ENCODE measurements around the gene LEAP2. TPM values are rescaled to one million over a fixed set of nuclear protein-coding genes. Genes with fewer than 3 reads are reported as not detected.

The LEAP2 gene
- total RNA-seq, 1 donor from 2014 or later: 1.7 TPM

- Histone ChIP-seq H3K4me3 (no peak overlapping the region), H3K9me3 (no peaks in the 10 kb centered on the region), H3K27ac (no peak overlapping the region), H3K4me1 (peaks cover 50% of the 10 kb centered on the region), H3K27me3 (ENCODE audit: low read depth) (no peaks in the 10 kb centered on the region), H3K36me3 (peaks cover 24% of the 10 kb centered on the region)
- no peak for TF ChIP-seq CTCF (IDR thresholded peaks at IDR 0.05)
- DNase-seq (no peak), ATAC-seq (no peak)
- intact Hi-C loops (cut with DNase I): no loop called here
These were observed 45.4 kb upstream of the LEAP2 start for GRCh38 chr5:132827943-132828673.

- Histone ChIP-seq H3K27ac (no peak overlapping the region), H3K4me3 (peak overlapping the region; percentile 86), H3K36me3 (peaks cover 18% of the 10 kb centered on the region), H3K4me1 (peaks cover 50% of the 10 kb centered on the region), H3K27me3 (ENCODE audit: low read depth) (no peaks in the 10 kb centered on the region), H3K9me3 (no peaks in the 10 kb centered on the region)
- DNase-seq: peak; percentile 49
- no peak for ATAC-seq
- no peak for TF ChIP-seq CTCF (IDR thresholded peaks at IDR 0.05)
- intact Hi-C loops (cut with DNase I): no loop called here
These were observed 44.5 kb upstream of the LEAP2 start for GRCh38 chr5:132828846-132829494.

GRCh38 chr5:132829742-132830435 is 43.6 kb upstream of the LEAP2 start:
- peak; percentile 91 to 92 for ATAC-seq

GRCh38 chr5:132830436-132831094 is 42.9 kb upstream of the LEAP2 start, which contains the start of gene SHROOM1:
Gene SHROOM1, minus strand, starts transcription at chr5:132830647. Its CDS starts 4,507 bp downstream, at chr5:132826140.
- peak; percentile 85 for DNase-seq
- peak; percentile 90 to 93 for ATAC-seq
- H3K27ac ChIP-seq: peak within 1 kb of the TSS; percentile 93
- TF ChIP-seq CTCF (IDR thresholded peaks at IDR 0.05): no peak
- intact Hi-C loops (cut with DNase I): no loop called here
- H3K4me3 ChIP-seq: peak within 1 kb of the TSS; percentile 86
- H3K4me1 ChIP-seq: peaks cover 50% of the 10 kb centered on the region
- peaks cover 4% of the 10 kb centered on the region for H3K36me3 ChIP-seq
- no peaks in the 10 kb centered on the region for H3K9me3 ChIP-seq
- H3K27me3 ChIP-seq (ENCODE audit: low read depth): no peaks in the 10 kb centered on the region

More at GRCh38 chr5:132829742-132830435, 43.6 kb upstream of the LEAP2 start:
- peak overlapping the region; percentile 93 for H3K27ac ChIP-seq
- intact Hi-C loops (cut with DNase I): no loop called here
- TF ChIP-seq CTCF (IDR thresholded peaks at IDR 0.05): peak; percentile 95
- peaks cover 9% of the 10 kb centered on the region for H3K36me3 ChIP-seq
- H3K4me1 ChIP-seq: peaks cover 50% of the 10 kb centered on the region
- peak; percentile 87 for DNase-seq
- H3K9me3 ChIP-seq: no peaks in the 10 kb centered on the region
- H3K4me3 ChIP-seq: peak overlapping the region; percentile 86
- H3K27me3 ChIP-seq (ENCODE audit: low read depth): no peaks in the 10 kb centered on the region
